Measurements from ENCODE around the gene RAPGEFL1. TPM values are rescaled to one million over a fixed set of nuclear protein-coding genes. Genes with fewer than 3 reads are reported as not detected.

Gene RAPGEFL1
- total RNA-seq, 1 experiment from 2014 or later, result 1.5 TPM

GRCh38 chr17:40168262-40168832 is 8.9 kb upstream of the RAPGEFL1 start:
- POLR2A ChIA-PET (ENCODE audit: unreplicated experiment), result interaction anchor here (0.6 kb wide), 1 partner anchor 474 kb away, joined by 3 read pairs; no protein-coding TSS in a partner anchor
- H3K4me1 ChIP-seq (ENCODE audit: insufficient read depth, low read length), result no peaks in the 10 kb centered on the region
- TF ChIP-seq, protein P1, sequence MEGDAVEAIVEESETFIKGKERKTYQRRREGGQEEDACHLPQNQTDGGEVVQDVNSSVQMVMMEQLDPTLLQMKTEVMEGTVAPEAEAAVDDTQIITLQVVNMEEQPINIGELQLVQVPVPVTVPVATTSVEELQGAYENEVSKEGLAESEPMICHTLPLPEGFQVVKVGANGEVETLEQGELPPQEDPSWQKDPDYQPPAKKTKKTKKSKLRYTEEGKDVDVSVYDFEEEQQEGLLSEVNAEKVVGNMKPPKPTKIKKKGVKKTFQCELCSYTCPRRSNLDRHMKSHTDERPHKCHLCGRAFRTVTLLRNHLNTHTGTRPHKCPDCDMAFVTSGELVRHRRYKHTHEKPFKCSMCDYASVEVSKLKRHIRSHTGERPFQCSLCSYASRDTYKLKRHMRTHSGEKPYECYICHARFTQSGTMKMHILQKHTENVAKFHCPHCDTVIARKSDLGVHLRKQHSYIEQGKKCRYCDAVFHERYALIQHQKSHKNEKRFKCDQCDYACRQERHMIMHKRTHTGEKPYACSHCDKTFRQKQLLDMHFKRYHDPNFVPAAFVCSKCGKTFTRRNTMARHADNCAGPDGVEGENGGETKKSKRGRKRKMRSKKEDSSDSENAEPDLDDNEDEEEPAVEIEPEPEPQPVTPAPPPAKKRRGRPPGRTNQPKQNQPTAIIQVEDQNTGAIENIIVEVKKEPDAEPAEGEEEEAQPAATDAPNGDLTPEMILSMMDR (conservative IDR thresholded peaks at IDR 0.05; ENCODE audit: low read depth, low read length), result peak; percentile 61
- TF ChIP-seq EZH2 (IDR thresholded peaks at IDR 0.05; ENCODE audit: low read length, unreplicated experiment), result no peak
- no peak overlapping the region for H3K4me2 ChIP-seq (ENCODE audit: low read length)
- ATAC-seq (peak; percentile 57), DNase-seq (peak; percentile 65)
- no peaks in the 10 kb centered on the region for H3K9me3 ChIP-seq (ENCODE audit: low read length)
- H4K20me1 ChIP-seq (ENCODE audit: low read length), result no peaks in the 10 kb centered on the region
- no peak overlapping the region for H2AFZ ChIP-seq (ENCODE audit: low read length)
- H3K27ac ChIP-seq (ENCODE audit: low read length), result no peak overlapping the region
- H3K79me2 ChIP-seq (ENCODE audit: low read length), result no peaks in the 10 kb centered on the region
- no peak overlapping the region for H3K9ac ChIP-seq (ENCODE audit: low read length)
- BruUV-seq (replicated peaks), result no TSS peak
- H3F3A ChIP-seq (ENCODE audit: low read length, unreplicated experiment), result no peaks in the 10 kb centered on the region
- intact Hi-C loops (cut with micrococcal nuclease), result loop anchor here (1.0 kb wide), 1 partner anchor 55 kb away; no protein-coding TSS in a partner anchor
- H3K9me2 ChIP-seq (replicated peaks; ENCODE audit: low read length), result no peaks in the 10 kb centered on the region
- CTCF ChIA-PET, result interaction anchor here (0.9 to 1.9 kb wide), 5 partner anchors 25 to 93 kb away, joined by 3 to 26 read pairs (median 3); no protein-coding TSS in a partner anchor
- H3K36me3 ChIP-seq (ENCODE audit: low read depth, low read length), result peaks cover 42% of the 10 kb centered on the region
- H3K27me3 ChIP-seq (ENCODE audit: low read length), result no peaks in the 10 kb centered on the region
- no peak overlapping the region for H3K4me3 ChIP-seq (ENCODE audit: low read length)

- Histone ChIP-seq H3K9ac (ENCODE audit: low read length) (no peak overlapping the region), H3K27me3 (ENCODE audit: low read length) (no peaks in the 10 kb centered on the region), H3K36me3 (ENCODE audit: low read depth, low read length) (peaks cover 37% of the 10 kb centered on the region), H4K20me1 (ENCODE audit: low read length) (no peaks in the 10 kb centered on the region), H3K4me1 (ENCODE audit: insufficient read depth, low read length) (no peaks in the 10 kb centered on the region), H2AFZ (ENCODE audit: low read length) (no peak overlapping the region), H3K9me2 (replicated peaks; ENCODE audit: low read length) (no peaks in the 10 kb centered on the region), H3K79me2 (ENCODE audit: low read length) (no peaks in the 10 kb centered on the region), H3K9me3 (ENCODE audit: low read length) (no peaks in the 10 kb centered on the region), H3K4me2 (ENCODE audit: low read length) (no peak overlapping the region), H3K4me3 (ENCODE audit: low read length) (no peak overlapping the region), H3K27ac (ENCODE audit: low read length) (no peak overlapping the region), H3F3A (ENCODE audit: low read length, unreplicated experiment) (no peaks in the 10 kb centered on the region)
- BruUV-seq (replicated peaks), result no TSS peak
- DNase-seq (no peak), ATAC-seq (no peak)
- CTCF ChIA-PET, result no interaction called here
- no peak for TF ChIP-seq EZH2phosphoT487 (IDR thresholded peaks at IDR 0.05; ENCODE audit: borderline replicate concordance, low read length)
- TF ChIP-seq, protein P1 (conservative IDR thresholded peaks at IDR 0.05; ENCODE audit: low read depth, low read length), result no peak
- no peak for TF ChIP-seq EZH2 (IDR thresholded peaks at IDR 0.05; ENCODE audit: low read length, unreplicated experiment)
- intact Hi-C loops (cut with micrococcal nuclease), result no loop called here
- POLR2A ChIA-PET (ENCODE audit: unreplicated experiment), result no interaction called here
These were observed 6.9 kb upstream of the RAPGEFL1 start for GRCh38 chr17:40170325-40170724.

- no peaks in the 10 kb centered on the region for H4K20me1 ChIP-seq (ENCODE audit: low read length)
- ATAC-seq (no peak), DNase-seq (no peak)
- H3K27me3 ChIP-seq (ENCODE audit: low read length), result no peaks in the 10 kb centered on the region
- H3K36me3 ChIP-seq (ENCODE audit: low read depth, low read length), result peaks cover 37% of the 10 kb centered on the region
- ChIA-PET POLR2A (ENCODE audit: unreplicated experiment) (no interaction called here), CTCF (no interaction called here)
- TF ChIP-seq EZH2phosphoT487 (IDR thresholded peaks at IDR 0.05; ENCODE audit: borderline replicate concordance, low read length) (no peak), EZH2 (IDR thresholded peaks at IDR 0.05; ENCODE audit: low read length, unreplicated experiment) (no peak)
- TF ChIP-seq, protein P1 (conservative IDR thresholded peaks at IDR 0.05; ENCODE audit: low read depth, low read length), result no peak
- no peaks in the 10 kb centered on the region for H3K9me3 ChIP-seq (ENCODE audit: low read length)
- no peaks in the 10 kb centered on the region for H3K4me1 ChIP-seq (ENCODE audit: insufficient read depth, low read length)
- intact Hi-C loops (cut with micrococcal nuclease), result no loop called here
- no peaks in the 10 kb centered on the region for H3K79me2 ChIP-seq (ENCODE audit: low read length)
- no peak overlapping the region for H3K9ac ChIP-seq (ENCODE audit: low read length)
- TSS peak; percentile 25 for BruUV-seq (replicated peaks)
- no peak overlapping the region for H3K27ac ChIP-seq (ENCODE audit: low read length)
- no peak overlapping the region for H2AFZ ChIP-seq (ENCODE audit: low read length)
- no peaks in the 10 kb centered on the region for H3F3A ChIP-seq (ENCODE audit: low read length, unreplicated experiment)
- no peak overlapping the region for H3K4me2 ChIP-seq (ENCODE audit: low read length)
- no peak overlapping the region for H3K4me3 ChIP-seq (ENCODE audit: low read length)
- H3K9me2 ChIP-seq (replicated peaks; ENCODE audit: low read length), result no peaks in the 10 kb centered on the region
These were observed 5.5 kb upstream of the RAPGEFL1 start for GRCh38 chr17:40171750-40172149.

All from PC-3 (cell line).